GM04503 (cell line): ENCODE results near the gene IQGAP2.

Experiments
- DNase-seq: peaks from one replicate; pipeline ENCODE4 v3.0.0-alpha.2; 2012; ENCODE audit warnings: low read depth

Gene IQGAP2

GRCh38 chr5:76477571-76477970 lies 74.5 kb downstream of the IQGAP2 start:
- no peak for DNase-seq

GRCh38 chr5:76479281-76479680 lies 76.2 kb downstream of the IQGAP2 start:
- no peak for DNase-seq

- no peak for DNase-seq
Observed at GRCh38 chr5:76479973-76480667, 77.0 kb downstream of the IQGAP2 start.

- no peak for DNase-seq
Observed at GRCh38 chr5:76482984-76483383, 79.9 kb downstream of the IQGAP2 start.

GRCh38 chr5:76483433-76483832 lies 80.3 kb downstream of the IQGAP2 start:
- DNase-seq = no peak

GRCh38 chr5:76483881-76484280 lies 80.8 kb downstream of the IQGAP2 start:
- DNase-seq = no peak

GRCh38 chr5:76485511-76485910 lies 82.4 kb downstream of the IQGAP2 start:
- no peak for DNase-seq

- DNase-seq = no peak
Observed at GRCh38 chr5:76487386-76487785, 84.3 kb downstream of the IQGAP2 start.

GRCh38 chr5:76487821-76488220 lies 84.7 kb downstream of the IQGAP2 start:
- DNase-seq = no peak

GRCh38 chr5:76488969-76489368 lies 85.9 kb downstream of the IQGAP2 start:
- no peak for DNase-seq

- DNase-seq = no peak
Observed at GRCh38 chr5:76489877-76490688, 87.0 kb downstream of the IQGAP2 start.

GRCh38 chr5:76490960-76491359 lies 87.9 kb downstream of the IQGAP2 start:
- no peak for DNase-seq

- DNase-seq = no peak
Observed at GRCh38 chr5:76492819-76493189, 89.7 kb downstream of the IQGAP2 start.

- no peak for DNase-seq
Observed at GRCh38 chr5:76493190-76493837, 90.2 kb downstream of the IQGAP2 start.

GRCh38 chr5:76494201-76494600 lies 91.1 kb downstream of the IQGAP2 start:
- DNase-seq = no peak

- DNase-seq = no peak
Observed at GRCh38 chr5:76495870-76496269, 92.8 kb downstream of the IQGAP2 start.

GRCh38 chr5:76497065-76497460 lies 94.0 kb downstream of the IQGAP2 start:
- DNase-seq = no peak

- no peak for DNase-seq
Observed at GRCh38 chr5:76497986-76498717, 95.1 kb downstream of the IQGAP2 start.

- no peak for DNase-seq
Observed at GRCh38 chr5:76499507-76500161, 96.5 kb downstream of the IQGAP2 start.

GRCh38 chr5:76500633-76501393 lies 97.7 kb downstream of the IQGAP2 start:
- DNase-seq = no peak

- no peak for DNase-seq
Observed at GRCh38 chr5:76503929-76504328, 100.8 kb downstream of the IQGAP2 start.
